Stimulated activated CD4-positive, alpha-beta T cell treated with anti-CD3 and anti-CD28 coated beads, TNF-alpha, amount 100 ng/mL, for 1 hour (primary cell): ENCODE data around the gene RYR1.
"Not testable (repeated sequence)": the region's sequence is repeated elsewhere in the genome, so short reads cannot be mapped to it uniquely, and the experiment has no call there.

Experiments
- DNase-seq, 3 donors: peaks; one replicate each; pipeline ENCODE4 v3.0.0-alpha.2; 2020; ENCODE audit warnings: low read depth in 3 of 3, low spot score in 1 of 3

The RYR1 gene

DNA sequence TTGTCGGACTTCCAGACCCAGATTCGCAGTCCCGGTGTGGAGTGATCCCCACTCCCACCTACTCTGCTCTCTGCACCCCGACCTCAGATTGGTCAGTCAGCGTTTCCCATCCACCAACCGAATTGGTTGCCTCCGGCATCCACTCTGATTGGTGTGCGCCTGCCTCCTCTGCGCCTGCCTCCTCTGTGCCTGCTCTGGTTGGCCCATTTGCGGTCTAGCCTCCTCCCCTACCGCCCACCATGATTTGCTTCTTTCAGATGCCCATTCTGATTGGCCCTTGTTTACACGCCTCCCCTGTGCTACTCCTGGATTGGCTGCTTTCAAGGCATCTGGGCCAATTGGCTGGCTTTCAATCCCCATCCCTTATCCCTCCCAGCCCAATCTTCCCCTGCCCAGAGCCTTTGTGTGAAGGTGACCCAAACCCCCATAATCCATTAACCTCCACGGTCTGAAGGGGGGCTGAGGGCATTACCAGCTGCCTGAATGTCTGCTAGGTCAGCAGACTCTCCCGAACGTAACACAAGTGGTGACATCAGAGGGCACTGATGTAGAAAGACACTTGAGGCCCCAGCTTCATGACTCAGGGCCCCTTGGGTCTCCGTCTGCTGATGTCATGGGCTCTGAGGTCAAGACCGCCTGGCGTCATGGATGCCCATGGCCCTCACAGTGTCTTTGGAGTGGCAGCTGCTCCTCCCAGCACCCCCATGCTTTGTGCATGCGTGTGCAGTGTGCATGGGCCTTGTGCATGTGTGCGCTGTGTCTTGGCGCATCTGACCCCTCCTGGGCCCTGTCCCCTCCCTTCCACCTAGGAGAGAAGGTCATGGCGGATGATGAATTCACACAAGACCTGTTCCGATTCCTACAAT lies 103.8 kb downstream of the RYR1 start:
- DNase-seq = no peak

GRCh38 chr19:38538386-38538785 lies 104.9 kb downstream of the RYR1 start:
- no peak for DNase-seq

GRCh38 chr19:38538793-38539528 lies 105.5 kb downstream of the RYR1 start:
- DNase-seq = no peak

GRCh38 chr19:38539751-38540150 lies 106.3 kb downstream of the RYR1 start:
- DNase-seq = no peak

DNA sequence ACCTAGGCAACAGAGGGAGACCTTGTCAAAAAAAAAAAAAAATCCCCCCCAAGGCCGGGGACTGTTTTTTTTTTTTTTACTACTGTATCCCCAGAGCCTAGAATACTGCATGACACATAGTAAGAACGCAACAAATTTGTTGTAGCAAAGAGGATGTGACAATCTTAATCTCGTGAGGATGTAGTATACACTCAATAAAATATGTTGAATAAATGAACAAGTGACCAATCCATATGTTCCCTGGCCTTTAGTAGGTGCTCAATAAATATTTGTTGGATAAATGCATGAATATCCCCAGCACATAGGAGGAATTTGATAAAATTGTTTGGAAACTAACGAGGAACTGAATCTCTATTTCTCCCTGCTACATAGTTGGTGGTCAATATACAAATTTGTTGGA lies 108.5 kb downstream of the RYR1 start:
- no peak for DNase-seq

DNA sequence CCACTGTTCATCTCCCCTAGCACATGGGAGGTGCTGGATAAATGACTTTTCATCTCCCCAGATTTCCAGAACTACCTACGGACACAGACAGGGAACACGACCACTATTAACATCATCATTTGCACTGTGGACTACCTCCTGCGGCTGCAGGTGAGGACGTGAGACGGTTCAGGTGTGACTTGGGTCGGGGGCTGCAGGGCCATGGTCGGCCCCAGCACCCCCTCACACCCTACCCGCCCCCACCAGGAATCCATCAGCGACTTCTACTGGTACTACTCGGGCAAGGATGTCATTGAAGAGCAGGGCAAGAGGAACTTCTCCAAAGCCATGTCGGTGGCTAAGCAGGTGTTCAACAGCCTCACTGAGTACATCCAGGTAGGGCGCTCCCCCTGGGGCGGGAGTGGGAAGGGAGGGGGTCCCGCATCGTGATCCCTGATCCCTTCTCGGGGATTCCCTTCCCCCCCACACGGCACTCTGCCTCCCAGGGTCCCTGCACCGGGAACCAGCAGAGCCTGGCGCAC lies 109.9 kb downstream of the RYR1 start:
- no peak for DNase-seq

DNA sequence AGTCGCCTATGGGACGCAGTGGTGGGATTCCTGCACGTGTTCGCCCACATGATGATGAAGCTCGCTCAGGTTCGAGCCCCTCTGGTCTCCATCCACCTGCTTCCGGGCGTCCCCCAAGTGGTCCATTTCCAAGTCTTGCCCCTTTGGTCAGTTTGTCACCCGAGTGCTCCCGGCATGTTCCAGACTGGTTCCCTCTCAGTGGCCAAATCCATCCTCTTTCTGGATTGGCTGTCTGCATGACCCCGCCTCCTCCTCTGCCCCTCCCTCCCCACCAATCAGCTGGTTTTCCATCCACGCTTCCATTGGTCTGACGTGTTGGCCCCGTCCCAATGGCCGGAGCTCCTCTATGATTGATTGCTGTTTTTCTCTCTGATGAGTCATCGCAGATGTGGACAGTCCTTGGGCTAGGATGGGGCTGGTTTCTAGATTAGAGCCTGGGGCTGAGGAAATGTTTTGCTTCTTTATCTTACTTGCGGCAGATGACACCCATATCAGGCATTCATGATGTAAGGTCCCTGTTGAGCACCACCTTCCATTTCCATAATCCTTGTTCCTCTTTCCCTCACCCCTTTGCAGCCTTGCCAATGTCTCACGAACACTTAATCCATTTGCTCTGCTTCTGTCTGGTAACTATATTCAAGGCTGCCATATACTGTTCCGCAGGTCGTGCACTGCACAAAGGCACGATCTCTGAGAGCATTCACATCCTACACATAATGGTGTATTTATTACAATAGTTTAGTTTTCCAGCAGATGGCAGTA lies 110.5 kb downstream of the RYR1 start:
- no peak for DNase-seq

GRCh38 chr19:38544569-38545315 lies 111.3 kb downstream of the RYR1 start:
- no peak for DNase-seq

GRCh38 chr19:38545596-38545995 lies 112.1 kb downstream of the RYR1 start:
- no peak for DNase-seq

DNA sequence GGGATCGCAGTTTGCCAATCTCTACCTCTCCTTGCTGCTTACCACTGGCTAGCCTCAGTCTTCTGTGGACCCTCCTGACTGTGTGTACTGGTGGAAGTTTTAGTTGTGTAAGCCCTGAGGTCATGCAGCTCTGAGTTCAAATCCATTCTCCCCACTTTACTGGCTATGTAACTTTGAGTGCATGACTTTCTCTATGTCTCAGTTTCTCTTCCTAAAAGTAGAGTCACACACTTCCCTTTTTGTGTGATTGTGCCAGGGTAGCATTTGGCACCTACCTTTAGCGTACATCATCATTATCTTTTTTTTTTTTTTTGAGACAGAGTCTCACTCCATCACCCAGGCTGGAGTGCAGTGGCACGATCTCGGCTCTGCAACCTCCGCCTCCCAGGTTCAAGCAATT lies 113.9 kb downstream of the RYR1 start:
- DNase-seq = no peak

DNA sequence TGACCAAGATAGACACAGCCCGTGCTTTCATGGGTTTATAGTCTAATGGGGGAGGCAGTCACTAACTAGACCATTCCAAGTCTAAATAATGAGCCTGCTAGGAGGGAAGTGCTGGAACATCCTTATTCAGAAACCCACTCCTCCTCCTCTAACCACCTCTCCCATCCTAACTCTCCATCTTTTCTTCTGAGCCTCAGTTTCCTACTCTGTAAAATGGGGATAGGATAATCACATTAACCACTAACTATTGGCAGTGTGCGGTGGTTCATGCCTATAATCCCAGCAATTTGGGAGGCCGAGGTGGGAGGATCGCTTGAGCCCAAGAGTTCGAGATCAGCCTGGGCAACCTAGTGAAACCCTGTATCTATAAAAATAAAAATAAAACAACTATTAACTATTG lies 115.6 kb downstream of the RYR1 start:
- DNase-seq = no peak

GRCh38 chr19:38549942-38550341 lies 116.5 kb downstream of the RYR1 start:
- no peak for DNase-seq

GRCh38 chr19:38550376-38550775 lies 116.9 kb downstream of the RYR1 start:
- no peak for DNase-seq

- DNase-seq = no peak
These were observed 117.9 kb downstream of the RYR1 start for GRCh38 chr19:38551450-38551813.

DNA sequence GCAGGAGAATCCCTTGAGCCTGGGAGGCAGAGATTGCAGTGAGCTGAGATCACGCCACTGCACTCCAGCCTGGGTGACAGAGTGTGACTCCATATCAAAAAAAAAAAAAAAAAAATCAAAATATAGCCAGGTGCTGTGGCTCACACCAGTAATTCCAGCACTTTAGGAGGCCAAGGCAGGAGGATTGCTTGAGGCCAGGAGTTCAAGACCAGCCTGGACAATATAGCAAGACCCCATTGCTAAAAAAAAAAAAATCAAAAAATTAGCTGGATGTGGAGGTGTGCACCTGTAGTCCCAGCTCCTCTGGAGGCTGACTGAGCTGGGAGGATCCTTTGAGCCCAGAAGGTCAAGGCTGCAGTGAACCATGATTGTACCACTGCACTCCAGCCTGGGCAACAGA lies 119.7 kb downstream of the RYR1 start:
- DNase-seq = not testable (repeated sequence)

- DNase-seq = no peak
These were observed 121.2 kb downstream of the RYR1 start for GRCh38 chr19:38554676-38555141.

GRCh38 chr19:38555200-38555599 lies 121.7 kb downstream of the RYR1 start:
- DNase-seq = no peak

DNA sequence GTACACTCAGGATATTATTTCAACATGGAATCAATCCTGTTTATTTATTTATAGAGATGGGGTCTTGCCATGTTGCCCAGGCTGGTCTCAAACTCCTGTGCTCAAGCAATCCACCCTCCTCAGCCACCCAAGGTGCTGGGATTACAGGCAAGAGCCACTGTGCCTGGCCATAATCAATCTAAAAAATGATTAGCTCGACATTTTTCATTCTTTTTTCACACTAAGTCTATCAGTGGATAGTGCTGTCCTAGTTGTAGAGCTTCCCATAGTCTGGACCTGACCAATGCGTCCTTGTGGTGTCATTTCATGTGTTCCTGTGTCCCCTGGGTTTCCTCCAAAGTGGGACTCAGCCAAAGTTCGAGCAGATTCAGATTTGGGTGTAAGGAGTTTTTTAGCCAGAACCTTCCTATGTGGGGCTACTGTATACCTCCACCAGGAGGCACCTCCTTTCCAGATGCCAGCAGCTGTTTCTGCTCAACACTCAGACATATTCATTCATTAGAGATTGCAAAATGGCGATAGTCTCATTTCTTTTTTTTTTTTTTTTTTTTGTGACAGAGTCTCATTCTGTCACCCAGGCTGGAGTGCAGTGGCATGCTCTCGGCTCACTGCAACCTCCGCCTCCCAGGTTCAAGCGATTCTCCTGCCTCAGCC lies 123.2 kb downstream of the RYR1 start:
- no peak for DNase-seq

- no peak for DNase-seq
These were observed 123.8 kb downstream of the RYR1 start for GRCh38 chr19:38557205-38557799.

DNA sequence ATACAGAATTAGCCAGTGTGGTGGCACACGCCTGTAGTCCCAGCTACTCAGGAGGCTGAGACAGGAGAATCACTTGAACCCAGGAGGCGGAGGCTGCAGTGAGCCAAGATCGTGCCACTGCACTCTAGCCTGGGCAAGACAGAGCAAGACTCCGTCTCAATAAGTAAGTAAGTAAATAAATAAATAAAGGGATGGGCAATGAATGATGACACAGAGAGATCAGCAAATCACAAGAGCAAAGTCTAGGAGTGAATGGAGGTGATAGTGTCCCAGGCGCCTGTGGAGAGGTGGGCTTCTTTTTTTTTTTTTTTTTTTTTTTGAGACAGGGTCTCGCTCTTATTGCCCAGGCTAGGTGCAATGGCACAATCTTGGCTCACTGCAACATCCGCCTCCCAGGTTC lies 125.4 kb downstream of the RYR1 start:
- DNase-seq = not testable (repeated sequence)
